Measurements from ENCODE around the gene TP73. TPM values are rescaled to one million over a fixed set of nuclear protein-coding genes. Genes with fewer than 3 reads are reported as not detected.

Gene TP73
- total RNA-seq, 1 donor from 2014 or later, result 2.2 TPM

- H3K9me3 Mint-ChIP-seq (ENCODE audit: low read depth), result no peaks in the 10 kb centered on the region
- H3K4me3 Mint-ChIP-seq (ENCODE audit: low read depth), result no peak overlapping the region
- no peaks in the 10 kb centered on the region for H3K4me1 Mint-ChIP-seq (ENCODE audit: low read depth)
- DNase-seq (ENCODE audit: low spot score, unreplicated experiment), result no peak
- TF ChIP-seq, protein P1, sequence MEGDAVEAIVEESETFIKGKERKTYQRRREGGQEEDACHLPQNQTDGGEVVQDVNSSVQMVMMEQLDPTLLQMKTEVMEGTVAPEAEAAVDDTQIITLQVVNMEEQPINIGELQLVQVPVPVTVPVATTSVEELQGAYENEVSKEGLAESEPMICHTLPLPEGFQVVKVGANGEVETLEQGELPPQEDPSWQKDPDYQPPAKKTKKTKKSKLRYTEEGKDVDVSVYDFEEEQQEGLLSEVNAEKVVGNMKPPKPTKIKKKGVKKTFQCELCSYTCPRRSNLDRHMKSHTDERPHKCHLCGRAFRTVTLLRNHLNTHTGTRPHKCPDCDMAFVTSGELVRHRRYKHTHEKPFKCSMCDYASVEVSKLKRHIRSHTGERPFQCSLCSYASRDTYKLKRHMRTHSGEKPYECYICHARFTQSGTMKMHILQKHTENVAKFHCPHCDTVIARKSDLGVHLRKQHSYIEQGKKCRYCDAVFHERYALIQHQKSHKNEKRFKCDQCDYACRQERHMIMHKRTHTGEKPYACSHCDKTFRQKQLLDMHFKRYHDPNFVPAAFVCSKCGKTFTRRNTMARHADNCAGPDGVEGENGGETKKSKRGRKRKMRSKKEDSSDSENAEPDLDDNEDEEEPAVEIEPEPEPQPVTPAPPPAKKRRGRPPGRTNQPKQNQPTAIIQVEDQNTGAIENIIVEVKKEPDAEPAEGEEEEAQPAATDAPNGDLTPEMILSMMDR (IDR thresholded peaks at IDR 0.05; ENCODE audit: unreplicated experiment), result no peak
- H3K27me3 Mint-ChIP-seq, result peaks cover 31% of the 10 kb centered on the region
- no peak overlapping the region for H3K27ac Mint-ChIP-seq
- H3K36me3 Mint-ChIP-seq (ENCODE audit: insufficient read depth), result no peaks in the 10 kb centered on the region
These were observed 40.3 kb downstream of the TP73 start for GRCh38 chr1:3692598-3692997.

GRCh38 chr1:3693321-3693720 is 41.0 kb downstream of the TP73 start:
- Mint-ChIP-seq H3K4me1 (ENCODE audit: low read depth) (no peaks in the 10 kb centered on the region), H3K9me3 (ENCODE audit: low read depth) (no peaks in the 10 kb centered on the region), H3K4me3 (ENCODE audit: low read depth) (no peak overlapping the region), H3K36me3 (ENCODE audit: insufficient read depth) (no peaks in the 10 kb centered on the region), H3K27me3 (peaks cover 29% of the 10 kb centered on the region), H3K27ac (no peak overlapping the region)
- TF ChIP-seq, protein P1 (IDR thresholded peaks at IDR 0.05; ENCODE audit: unreplicated experiment), result no peak
- DNase-seq (ENCODE audit: low spot score, unreplicated experiment), result no peak

- H3K27ac Mint-ChIP-seq, result peak overlapping the region; percentile 24
- no peaks in the 10 kb centered on the region for H3K9me3 Mint-ChIP-seq (ENCODE audit: low read depth)
- peaks cover 38% of the 10 kb centered on the region for H3K27me3 Mint-ChIP-seq
- H3K4me3 Mint-ChIP-seq (ENCODE audit: low read depth), result no peak overlapping the region
- peak; percentile 55 for DNase-seq (ENCODE audit: low spot score, unreplicated experiment)
- H3K4me1 Mint-ChIP-seq (ENCODE audit: low read depth), result no peaks in the 10 kb centered on the region
- H3K36me3 Mint-ChIP-seq (ENCODE audit: insufficient read depth), result no peaks in the 10 kb centered on the region
- TF ChIP-seq, protein P1 (IDR thresholded peaks at IDR 0.05; ENCODE audit: unreplicated experiment), result peak; percentile 81
These were observed 43.3 kb downstream of the TP73 start for GRCh38 chr1:3695326-3696217.

- no peaks in the 10 kb centered on the region for H3K36me3 Mint-ChIP-seq (ENCODE audit: insufficient read depth)
- H3K27ac Mint-ChIP-seq, result no peak overlapping the region
- no peaks in the 10 kb centered on the region for H3K9me3 Mint-ChIP-seq (ENCODE audit: low read depth)
- no peak for DNase-seq (ENCODE audit: low spot score, unreplicated experiment)
- H3K27me3 Mint-ChIP-seq, result peaks cover 37% of the 10 kb centered on the region
- no peaks in the 10 kb centered on the region for H3K4me1 Mint-ChIP-seq (ENCODE audit: low read depth)
- no peak overlapping the region for H3K4me3 Mint-ChIP-seq (ENCODE audit: low read depth)
- TF ChIP-seq, protein P1 (IDR thresholded peaks at IDR 0.05; ENCODE audit: unreplicated experiment), result no peak
These were observed 44.4 kb downstream of the TP73 start for GRCh38 chr1:3696689-3697088.

DNA sequence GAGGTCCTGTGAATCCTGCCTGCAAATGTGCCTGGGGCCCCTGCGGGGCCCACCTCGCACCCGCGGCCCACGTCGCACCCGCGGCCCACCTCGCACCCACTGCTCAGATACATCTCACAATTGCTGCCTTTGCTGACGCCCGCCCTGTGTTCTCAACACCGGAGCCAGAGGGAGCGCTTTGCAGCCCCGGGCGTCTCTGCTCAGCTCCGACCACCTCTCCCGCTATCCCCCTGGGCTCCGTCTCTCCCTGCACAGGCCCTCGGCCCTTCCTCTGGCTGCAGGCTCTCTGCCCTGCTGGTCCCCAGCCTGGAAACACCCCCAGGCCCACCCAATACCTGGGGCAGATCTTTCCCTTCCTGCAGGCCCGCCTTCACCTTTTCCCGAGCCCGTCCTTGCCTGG is 44.8 kb downstream of the TP73 start:
- Mint-ChIP-seq H3K27ac (no peak overlapping the region), H3K27me3 (peaks cover 33% of the 10 kb centered on the region), H3K4me1 (ENCODE audit: low read depth) (no peaks in the 10 kb centered on the region), H3K9me3 (ENCODE audit: low read depth) (no peaks in the 10 kb centered on the region), H3K4me3 (ENCODE audit: low read depth) (no peak overlapping the region), H3K36me3 (ENCODE audit: insufficient read depth) (no peaks in the 10 kb centered on the region)
- TF ChIP-seq, protein P1 (IDR thresholded peaks at IDR 0.05; ENCODE audit: unreplicated experiment), result no peak
- no peak for DNase-seq (ENCODE audit: low spot score, unreplicated experiment)
